ENCODE data around the gene HECW1. TPM values are rescaled to one million over a fixed set of nuclear protein-coding genes. Genes with fewer than 3 reads are reported as not detected.
"Not testable (repeated sequence)": the region's sequence is repeated elsewhere in the genome, so short reads cannot be mapped to it uniquely, and the experiment has no call there.

The HECW1 gene
- polyA plus RNA-seq, 4 donors: under 0.01 to 0.10 (median 0.03) TPM; not detected in 1

- no peak for FAIRE-seq
- DNase-seq: no peak
- WGBS, 3 donors: 94 to 95% (median 95%) methylated on average over 14 of the region's 14 CpGs
Observed at GRCh38 chr7:43479543-43479942, 367.1 kb downstream of the HECW1 start.

GRCh38 chr7:43480581-43480980 lies 368.1 kb downstream of the HECW1 start:
- Histone ChIP-seq H3K27ac (ENCODE audit: low read depth in 1 of 3, low read length in 2 of 3) (no peak overlapping the region), H3K36me3 (ENCODE audit: control insufficient read depth in 3 of 3, insufficient read depth in 2 of 3, low read depth in 1 of 3, low read length in 3 of 3) (no peaks in the 10 kb centered on the region), H3K27me3 (ENCODE audit: control insufficient read depth in 3 of 3, insufficient read depth in 3 of 3, low read length in 3 of 3) (no peaks in the 10 kb centered on the region), H3K9me3 (ENCODE audit: control insufficient read depth in 2 of 2, insufficient read depth in 1 of 2, low read depth in 1 of 2, low read length in 1 of 2) (peaks cover 0 to 5% of the 10 kb centered on the region in 2 donors), H3K4me3 (ENCODE audit: low read depth in 1 of 3, low read length in 3 of 3) (no peak overlapping the region), H3K4me1 (ENCODE audit: control insufficient read depth in 3 of 3, insufficient read depth in 2 of 3, low read depth in 1 of 3, low read length in 2 of 3) (peaks cover 0 to 9% (median 0%) of the 10 kb centered on the region in 3 donors)
- DNase-seq (no peak), FAIRE-seq (no peak)
- WGBS, 3 donors: 86 to 99% (median 92%) methylated on average over 4 of the region's 4 CpGs

More at GRCh38 chr7:43479543-43479942, 367.1 kb downstream of the HECW1 start:
- Histone ChIP-seq H3K36me3 (ENCODE audit: control insufficient read depth in 3 of 3, insufficient read depth in 2 of 3, low read depth in 1 of 3, low read length in 3 of 3) (no peaks in the 10 kb centered on the region), H3K4me3 (ENCODE audit: low read depth in 1 of 3, low read length in 3 of 3) (no peak overlapping the region), H3K27me3 (ENCODE audit: control insufficient read depth in 3 of 3, insufficient read depth in 3 of 3, low read length in 3 of 3) (no peaks in the 10 kb centered on the region), H3K27ac (ENCODE audit: low read depth in 1 of 3, low read length in 2 of 3) (no peak overlapping the region), H3K9me3 (ENCODE audit: control insufficient read depth in 2 of 2, insufficient read depth in 1 of 2, low read depth in 1 of 2, low read length in 1 of 2) (peaks cover 0 to 5% of the 10 kb centered on the region in 2 donors), H3K4me1 (ENCODE audit: control insufficient read depth in 3 of 3, insufficient read depth in 2 of 3, low read depth in 1 of 3, low read length in 2 of 3) (no peaks in the 10 kb centered on the region)

- H3K27ac ChIP-seq (ENCODE audit: low read depth in 1 of 3, low read length in 2 of 3): no peak overlapping the region
- H3K36me3 ChIP-seq (ENCODE audit: control insufficient read depth in 3 of 3, insufficient read depth in 2 of 3, low read depth in 1 of 3, low read length in 3 of 3): no peaks in the 10 kb centered on the region
- H3K4me1 ChIP-seq (ENCODE audit: control insufficient read depth in 3 of 3, insufficient read depth in 2 of 3, low read depth in 1 of 3, low read length in 2 of 3): peaks cover 0 to 17% (median 0%) of the 10 kb centered on the region in 3 donors
- no peak for DNase-seq
- H3K4me3 ChIP-seq (ENCODE audit: low read depth in 1 of 3, low read length in 3 of 3): no peak overlapping the region
- no peak for FAIRE-seq
- H3K27me3 ChIP-seq (ENCODE audit: control insufficient read depth in 3 of 3, insufficient read depth in 3 of 3, low read length in 3 of 3): no peaks in the 10 kb centered on the region
- peaks cover 0 to 5% of the 10 kb centered on the region in 2 donors for H3K9me3 ChIP-seq (ENCODE audit: control insufficient read depth in 2 of 2, insufficient read depth in 1 of 2, low read depth in 1 of 2, low read length in 1 of 2)
- 77 to 84% (median 81%) methylated on average over 8 of the region's 8 CpGs for WGBS, 3 donors
Observed at GRCh38 chr7:43481902-43482678, 369.6 kb downstream of the HECW1 start.

GRCh38 chr7:43482679-43483252 lies 370.3 kb downstream of the HECW1 start:
- H3K27me3 ChIP-seq (ENCODE audit: control insufficient read depth in 3 of 3, insufficient read depth in 3 of 3, low read length in 3 of 3): no peaks in the 10 kb centered on the region
- H3K4me1 ChIP-seq (ENCODE audit: control insufficient read depth in 3 of 3, insufficient read depth in 2 of 3, low read depth in 1 of 3, low read length in 2 of 3): peaks cover 0 to 22% (median 0%) of the 10 kb centered on the region in 3 donors
- no peak overlapping the region for H3K27ac ChIP-seq (ENCODE audit: low read depth in 1 of 3, low read length in 2 of 3)
- H3K36me3 ChIP-seq (ENCODE audit: control insufficient read depth in 3 of 3, insufficient read depth in 2 of 3, low read depth in 1 of 3, low read length in 3 of 3): no peaks in the 10 kb centered on the region
- no peak overlapping the region for H3K4me3 ChIP-seq (ENCODE audit: low read depth in 1 of 3, low read length in 3 of 3)
- FAIRE-seq (no peak), DNase-seq (no peak)
- WGBS, 3 donors: 86 to 90% (median 87%) methylated on average over 5 of the region's 5 CpGs
- peaks cover 0 to 5% of the 10 kb centered on the region in 2 donors for H3K9me3 ChIP-seq (ENCODE audit: control insufficient read depth in 2 of 2, insufficient read depth in 1 of 2, low read depth in 1 of 2, low read length in 1 of 2)

- peaks cover 0 to 33% (median 0%) of the 10 kb centered on the region in 3 donors for H3K4me1 ChIP-seq (ENCODE audit: control insufficient read depth in 3 of 3, insufficient read depth in 2 of 3, low read depth in 1 of 3, low read length in 2 of 3)
- no peak overlapping the region for H3K27ac ChIP-seq (ENCODE audit: low read depth in 1 of 3, low read length in 2 of 3)
- no peaks in the 10 kb centered on the region for H3K27me3 ChIP-seq (ENCODE audit: control insufficient read depth in 3 of 3, insufficient read depth in 3 of 3, low read length in 3 of 3)
- H3K4me3 ChIP-seq (ENCODE audit: low read depth in 1 of 3, low read length in 3 of 3): no peak overlapping the region
- H3K9me3 ChIP-seq (ENCODE audit: control insufficient read depth in 2 of 2, insufficient read depth in 1 of 2, low read depth in 1 of 2, low read length in 1 of 2): no peaks in the 10 kb centered on the region
- DNase-seq (peak in 1 of 2 donors; percentile 30), FAIRE-seq (no peak)
- 40 to 70% (median 49%) methylated on average over 6 of the region's 6 CpGs for WGBS, 3 donors
- no peaks in the 10 kb centered on the region for H3K36me3 ChIP-seq (ENCODE audit: control insufficient read depth in 3 of 3, insufficient read depth in 2 of 3, low read depth in 1 of 3, low read length in 3 of 3)
Observed at GRCh38 chr7:43484678-43485395, 372.4 kb downstream of the HECW1 start.

- FAIRE-seq (no peak), DNase-seq (no peak)
- Histone ChIP-seq H3K4me3 (ENCODE audit: low read depth in 1 of 3, low read length in 3 of 3) (no peak overlapping the region), H3K27me3 (ENCODE audit: control insufficient read depth in 3 of 3, insufficient read depth in 3 of 3, low read length in 3 of 3) (no peaks in the 10 kb centered on the region), H3K9me3 (ENCODE audit: control insufficient read depth in 2 of 2, insufficient read depth in 1 of 2, low read depth in 1 of 2, low read length in 1 of 2) (no peaks in the 10 kb centered on the region), H3K36me3 (ENCODE audit: control insufficient read depth in 3 of 3, insufficient read depth in 2 of 3, low read depth in 1 of 3, low read length in 3 of 3) (no peaks in the 10 kb centered on the region), H3K27ac (ENCODE audit: low read depth in 1 of 3, low read length in 2 of 3) (no peak overlapping the region), H3K4me1 (ENCODE audit: control insufficient read depth in 3 of 3, insufficient read depth in 2 of 3, low read depth in 1 of 3, low read length in 2 of 3) (peaks cover 0 to 34% (median 0%) of the 10 kb centered on the region in 3 donors)
- WGBS, 3 donors: 96 to 98% (median 96%) methylated on average over 2 of the region's 2 CpGs
Observed at GRCh38 chr7:43485580-43485979, 373.1 kb downstream of the HECW1 start.

- peaks cover 0 to 34% (median 0%) of the 10 kb centered on the region in 3 donors for H3K4me1 ChIP-seq (ENCODE audit: control insufficient read depth in 3 of 3, insufficient read depth in 2 of 3, low read depth in 1 of 3, low read length in 2 of 3)
- not testable (repeated sequence) for H3K27ac ChIP-seq (ENCODE audit: low read depth in 1 of 3, low read length in 2 of 3); FAIRE-seq; H3K9me3 ChIP-seq (ENCODE audit: control insufficient read depth in 2 of 2, insufficient read depth in 1 of 2, low read depth in 1 of 2, low read length in 1 of 2); DNase-seq; H3K36me3 ChIP-seq (ENCODE audit: control insufficient read depth in 3 of 3, insufficient read depth in 2 of 3, low read depth in 1 of 3, low read length in 3 of 3); H3K27me3 ChIP-seq (ENCODE audit: control insufficient read depth in 3 of 3, insufficient read depth in 3 of 3, low read length in 3 of 3); H3K4me3 ChIP-seq (ENCODE audit: low read depth in 1 of 3, low read length in 3 of 3)
- WGBS, 3 donors: 92 to 98% (median 95%) methylated on average over 5 of the region's 5 CpGs
Observed at GRCh38 chr7:43486008-43486407, 373.6 kb downstream of the HECW1 start.

GRCh38 chr7:43486634-43487033 lies 374.2 kb downstream of the HECW1 start:
- FAIRE-seq: no peak
- WGBS, 3 donors: 48 to 67% (median 67%) methylated on average over 3 of the region's 3 CpGs
- Histone ChIP-seq H3K4me3 (ENCODE audit: low read depth in 1 of 3, low read length in 3 of 3) (no peak overlapping the region), H3K36me3 (ENCODE audit: control insufficient read depth in 3 of 3, insufficient read depth in 2 of 3, low read depth in 1 of 3, low read length in 3 of 3) (no peaks in the 10 kb centered on the region), H3K9me3 (ENCODE audit: control insufficient read depth in 2 of 2, insufficient read depth in 1 of 2, low read depth in 1 of 2, low read length in 1 of 2) (no peaks in the 10 kb centered on the region), H3K27ac (ENCODE audit: low read depth in 1 of 3, low read length in 2 of 3) (no peak overlapping the region), H3K4me1 (ENCODE audit: control insufficient read depth in 3 of 3, insufficient read depth in 2 of 3, low read depth in 1 of 3, low read length in 2 of 3) (peaks cover 0 to 34% (median 0%) of the 10 kb centered on the region in 3 donors), H3K27me3 (ENCODE audit: control insufficient read depth in 3 of 3, insufficient read depth in 3 of 3, low read length in 3 of 3) (no peaks in the 10 kb centered on the region)
- DNase-seq: no peak

All from small intestine (tissue), 7 donors.